A549 (cell line): ENCODE data around the gene PGGHG. TPM values are rescaled to one million over a fixed set of nuclear protein-coding genes. Genes with fewer than 3 reads are reported as not detected.

Source experiments
- ATAC-seq, 2 experiments: fragments of 200-7000 bp in 1 of 2; fragments of >200 bp in 1 of 2; cut with Nextera tagmentation in 1 of 2; cut with Tn5 transposase in 1 of 2; 3 replicates each; pipeline versions ENCODE4 v1.8.0 to v1.9.1; 2018 to 2020; ENCODE audit warnings: mild to moderate bottlenecking in 1 of 2, moderate library complexity in 1 of 2
- CTCF ChIA-PET: fragments of 300-600 bp; sonication (Branson Sonifier 250); formaldehyde crosslinking; extraction: SDS; loops from one replicate; lab custom pipeline; 2021; ENCODE audit warnings: antibody characterized with exemption, inconsistent platforms; lab: Yijun Ruan, JAX
- POLR2A ChIA-PET: fragments of 350-600 bp; formaldehyde crosslinking; extraction: SDS; loops from one replicate; lab custom pipeline; 2021; ENCODE audit warnings: antibody characterized with exemption, inconsistent platforms; lab: Yijun Ruan, JAX
- DNase-seq, 2 experiments: peaks; one replicate each; pipeline versions ENCODE4 v3.0.0 to v3.0.0-alpha.2; 2011 to 2016; ENCODE audit warnings: low read depth in 1 of 2, low spot score in 1 of 2
- FAIRE-seq: peaks from 2 replicates; lab custom pipeline; 2011; peaks lifted over from hg19 to GRCh38; lab: Jason Lieb, UNC
- H3K27ac ChIP-seq, 2 experiments: fragments of >200 bp; sonication (Bioruptor Twin); formaldehyde crosslinking; 3 replicates each; pipeline ENCODE4 v1.5.1; 2016 to 2017
- H3K4me1 ChIP-seq: fragments of >200 bp; sonication (Bioruptor Twin); formaldehyde crosslinking; 3 replicates; pipeline ENCODE4 v1.6.1; 2016
- H3K4me2 ChIP-seq: fragments of >200 bp; sonication (Bioruptor Twin); formaldehyde crosslinking; 3 replicates; pipeline ENCODE4 v1.6.1; 2016
- H3K4me3 ChIP-seq: fragments of >200 bp; sonication (Bioruptor Twin); formaldehyde crosslinking; 3 replicates; pipeline ENCODE4 v1.5.1; 2016
- H3K9me3 ChIP-seq: fragments of >200 bp; sonication (Bioruptor Twin); formaldehyde crosslinking; 3 replicates; pipeline ENCODE4 v1.6.1; 2016
- BCL3 ChIP-seq: fragments of >200 bp; sonication (Bioruptor Twin); formaldehyde crosslinking; IDR thresholded peaks from 3 replicates; pipeline ENCODE4 v1.6.1; 2016
- BHLHE40 ChIP-seq: IDR thresholded peaks from 2 replicates; pipeline ENCODE4 v1.6.1; 2012; ENCODE audit warnings: low read depth, low read length, inconsistent platforms
- CBX2 ChIP-seq: fragments of 200-600 bp; sonication (generic); IDR thresholded peaks from 2 replicates; pipeline ENCODE4 v1.6.1; 2016; ENCODE audit warnings: low read depth, mild to moderate bottlenecking, borderline replicate concordance
- CHD4 ChIP-seq: fragments of 200-600 bp; sonication (generic); IDR thresholded peaks from 2 replicates; pipeline ENCODE4 v1.6.1; 2016; ENCODE audit warnings: antibody characterized with exemption, mild to moderate bottlenecking, borderline replicate concordance
- EHMT2 ChIP-seq: fragments of 200-600 bp; sonication (generic); IDR thresholded peaks from 2 replicates; pipeline ENCODE4 v1.6.1; 2016; ENCODE audit warnings: antibody characterized with exemption, low read depth, mild to moderate bottlenecking, moderate library complexity
- FOSB ChIP-seq: fragments of 250-450 bp; sonication (Bioruptor Pico); IDR thresholded peaks from 2 replicates; pipeline ENCODE4 v1.5.0; 2020; ENCODE audit warnings: mild to moderate bottlenecking, moderate library complexity
- HDAC2 ChIP-seq: fragments of 200-600 bp; sonication (generic); IDR thresholded peaks from 2 replicates; pipeline ENCODE4 v1.6.1; 2016
- HMGXB4 ChIP-seq: fragments of 250-450 bp; sonication (Bioruptor Pico); IDR thresholded peaks from 2 replicates; pipeline ENCODE4 v1.5.0; 2021; ENCODE audit warnings: mild to moderate bottlenecking, moderate library complexity, borderline replicate concordance
- HOXB5 ChIP-seq: fragments of 250-450 bp; sonication (Bioruptor Pico); IDR thresholded peaks from 2 replicates; pipeline ENCODE4 v1.5.0; 2020; ENCODE audit warnings: mild to moderate bottlenecking, moderate library complexity
- KDM5A ChIP-seq: fragments of 200-600 bp; sonication (generic); IDR thresholded peaks from 2 replicates; pipeline ENCODE4 v1.6.1; 2016; ENCODE audit warnings: antibody characterized with exemption, mild to moderate bottlenecking
- MAFK ChIP-seq: fragments of 450-650 bp; IDR thresholded peaks from 2 replicates; pipeline ENCODE4 v1.6.1; 2014; ENCODE audit not compliant: partially characterized antibody
- MAX ChIP-seq: IDR thresholded peaks from 2 replicates; pipeline ENCODE4 v1.6.1; 2012
- NFE2L2 ChIP-seq: fragments of 150-350 bp; conservative IDR thresholded peaks from 2 replicates; pipeline ENCODE4 v1.6.1; 2014; ENCODE audit warnings: low read length
- PHF8 ChIP-seq: fragments of 200-600 bp; sonication (generic); IDR thresholded peaks from 2 replicates; pipeline ENCODE4 v1.6.1; 2016; ENCODE audit warnings: low read depth, mild to moderate bottlenecking, antibody characterized with exemption, moderate library complexity, borderline replicate concordance
- POLR2AphosphoS2 ChIP-seq: conservative IDR thresholded peaks from 2 replicates; pipeline ENCODE4 v1.6.1; 2012; ENCODE audit warnings: low read length, improper control_type of control experiment, inconsistent platforms
- RAD21 ChIP-seq, 2 experiments: fragments of >200 bp in 1 of 2; sonication (Bioruptor Twin) in 1 of 2; formaldehyde crosslinking in 1 of 2; IDR thresholded peaks in 1 of 2; conservative IDR thresholded peaks in 1 of 2; 2 replicates in 1 of 2; 3 replicates in 1 of 2; pipeline ENCODE4 v1.6.1; 2012 to 2018; ENCODE audit warnings: inconsistent platforms in 1 of 2
- REST ChIP-seq: fragments of 200-600 bp; sonication (generic); IDR thresholded peaks from 2 replicates; pipeline ENCODE4 v1.6.1; 2016; ENCODE audit warnings: antibody characterized with exemption, mild to moderate bottlenecking, moderate library complexity
- RFX5 ChIP-seq: fragments of 450-650 bp; IDR thresholded peaks from 2 replicates; pipeline ENCODE4 v1.7.1; 2014; ENCODE audit warnings: antibody characterized with exemption, mild to moderate bottlenecking, moderate library complexity
- SMC3 ChIP-seq: fragments of >200 bp; sonication (Bioruptor Twin); formaldehyde crosslinking; IDR thresholded peaks from 3 replicates; pipeline ENCODE4 v1.6.1; 2018; ENCODE audit warnings: inconsistent platforms
- TFCP2L1 ChIP-seq: fragments of 250-450 bp; sonication (Bioruptor Pico); IDR thresholded peaks from 2 replicates; pipeline ENCODE4 v1.5.0; 2021; ENCODE audit warnings: mild to moderate bottlenecking
- ZFP36 ChIP-seq: fragments of 450-650 bp; IDR thresholded peaks from 2 replicates; pipeline ENCODE4 v1.6.1; 2014; ENCODE audit warnings: borderline replicate concordance; ENCODE audit not compliant: partially characterized antibody
- WGBS: methylation state at CpG from one replicate; pipeline ENCODE4 v1.1.6; 2017; ENCODE audit errors: missing lambda C conversion rate; 5-methylcytosine and 5-hydroxymethylcytosine counted together
- polyA plus RNA-seq, 4 experiments: library from polyadenylated mRNA; depleted of rRNA in 3 of 4; stranded (reverse); fragments of >200 nt; fragmentation: RNase III in 1 of 4; extraction: RNeasy Plus Mini Kit Qiagen cat#74134 plus additional on column Dnase treatment in 1 of 4; gene quantifications; 2 replicates in 3 of 4; 3 replicates in 1 of 4; pipeline ENCODE4 v1.2.3, GENCODE V29; 2011 to 2017

Gene PGGHG
- polyA plus RNA-seq, 2 of the 4 experiments (the other 2 are of a cell fraction) = 7.2 to 19.5 TPM

- Histone ChIP-seq H3K4me3 (no peak overlapping the region), H3K4me1 (peaks cover 4% of the 10 kb centered on the region; the same call in 2 of the 3 replicates), H3K27ac (no peak overlapping the region), H3K9me3 (no peaks in the 10 kb centered on the region), H3K4me2 (no peak overlapping the region)
- 68% methylated on average over 9 of the region's 9 CpGs for whole genome bisulfite sequencing
- no peak for DNase-seq
- ATAC-seq = no peak
- ChIA-PET POLR2A (no interaction called here), CTCF (interaction anchor here (1.2 to 3.3 kb wide), 5 partner anchors 9 to 40 kb away, joined by 3 to 38 read pairs (median 5); partner anchors contain the start of gene IFITM2)
- no peak for TF ChIP-seq POLR2AphosphoS2
- TF ChIP-seq CBX2 = no peak
- TF ChIP-seq EHMT2 = no peak
- TF ChIP-seq RAD21 (conservative IDR thresholded peaks at IDR 0.05 in 1 of 2, IDR thresholded peaks at IDR 0.05 in 1 of 2) = no peak
- no peak for TF ChIP-seq HMGXB4
- no peak for TF ChIP-seq KDM5A
- no peak for TF ChIP-seq HOXB5 (CRISPR knock-in tag)
- TF ChIP-seq, all 56 proteins: peak for 0
- no peak for FAIRE-seq
Observed at GRCh38 chr11:315051-315481, 26.1 kb downstream of the PGGHG start.

GRCh38 chr11:315516-315994, 26.6 kb downstream of the PGGHG start:
- H3K4me3 ChIP-seq = no peak overlapping the region
- ATAC-seq = no peak
- 92% methylated on average over 28 of the region's 32 CpGs for WGBS
- H3K27ac ChIP-seq = peak overlapping the region in 1 of 2 experiments; percentile 37; a peak in 1 of 6 replicates
- no peak for DNase-seq
- no peaks in the 10 kb centered on the region for H3K9me3 ChIP-seq
- TF ChIP-seq SMC3 (no peak), HDAC2 (no peak), MAFK (no peak), FOSB (CRISPR knock-in tag) (no peak), ZFP36 (no peak)
- ChIA-PET POLR2A (interaction anchor here (1.7 kb wide), 1 partner anchor 40 kb away, joined by 6 read pairs; no protein-coding TSS in a partner anchor), CTCF (interaction anchor here (1.2 to 3.3 kb wide), 6 partner anchors 10 to 133 kb away, joined by 3 to 38 read pairs (median 6); partner anchors contain the start of gene IFITM2)
- no peak for FAIRE-seq
- peaks cover 4% of the 10 kb centered on the region; the same call in 1 of the 3 replicates for H3K4me1 ChIP-seq
- no peak overlapping the region for H3K4me2 ChIP-seq

- no peak for TF ChIP-seq PHF8
- TF ChIP-seq, all 56 proteins: peak for 0
- Histone ChIP-seq H3K27ac (no peak overlapping the region), H3K9me3 (no peaks in the 10 kb centered on the region), H3K4me3 (no peak overlapping the region), H3K4me2 (no peak overlapping the region), H3K4me1 (peaks cover 9% of the 10 kb centered on the region; the same call in 1 of the 3 replicates)
- 91% methylated on average over 61 of the region's 64 CpGs for WGBS
- ChIA-PET CTCF (interaction anchor here (0.9 to 3.3 kb wide), 11 partner anchors 9 to 133 kb away, joined by 3 to 38 read pairs (median 5); partner anchors contain the start of gene IFITM2), POLR2A (interaction anchor here (1.7 kb wide), 1 partner anchor 40 kb away, joined by 6 read pairs; no protein-coding TSS in a partner anchor)
- no peak for DNase-seq
- ATAC-seq = no peak
- no peak for FAIRE-seq
Observed at GRCh38 chr11:316031-316701, 27.2 kb downstream of the PGGHG start.

- POLR2A ChIA-PET = interaction anchor here (1.7 kb wide), 1 partner anchor 39 kb away, joined by 6 read pairs; no protein-coding TSS in a partner anchor
- Histone ChIP-seq H3K27ac (no peak overlapping the region), H3K9me3 (no peaks in the 10 kb centered on the region), H3K4me3 (no peak overlapping the region), H3K4me1 (peaks cover 9% of the 10 kb centered on the region; the same call in 1 of the 3 replicates), H3K4me2 (no peak overlapping the region)
- WGBS = 82% methylated on average over 7 of the region's 7 CpGs
- FAIRE-seq (no peak), DNase-seq (no peak), ATAC-seq (no peak)
- CTCF ChIA-PET = interaction anchor here (0.9 to 3.3 kb wide), 12 partner anchors 8 to 132 kb away, joined by 3 to 38 read pairs (median 5); partner anchors contain the start of gene IFITM2
- TF ChIP-seq MAX = no peak
- no peak for TF ChIP-seq BHLHE40
- TF ChIP-seq BCL3 = no peak
- TF ChIP-seq NFE2L2 = no peak
- no peak for TF ChIP-seq CHD4
- no peak for TF ChIP-seq RFX5
- no peak for TF ChIP-seq TFCP2L1
- no peak for TF ChIP-seq REST
Observed at GRCh38 chr11:316891-317301, 28.0 kb downstream of the PGGHG start.
